Mammary epithelial cell (primary cell): ENCODE data around the gene EXTL1.

Experiments used
- EZH2 ChIP-seq: IDR thresholded peaks from 2 replicates; pipeline ENCODE4 v1.6.1; 2012; ENCODE audit warnings: low read length, inconsistent platforms, borderline replicate concordance
- TF ChIP-seq, protein P1 (sequence below), 2 donors: IDR thresholded peaks in 1 of 2; conservative IDR thresholded peaks in 1 of 2; 2 replicates each; pipeline ENCODE4 v1.5.1; 2011 to 2012; ENCODE audit warnings: inconsistent platforms in 2 of 2, low read length in 2 of 2, mild to moderate bottlenecking in 2 of 2, control low read depth in 1 of 2, low read depth in 1 of 2; ENCODE audit not compliant: insufficient read depth in 1 of 2; ENCODE audit errors: extremely low read depth in 1 of 2

DNA sequence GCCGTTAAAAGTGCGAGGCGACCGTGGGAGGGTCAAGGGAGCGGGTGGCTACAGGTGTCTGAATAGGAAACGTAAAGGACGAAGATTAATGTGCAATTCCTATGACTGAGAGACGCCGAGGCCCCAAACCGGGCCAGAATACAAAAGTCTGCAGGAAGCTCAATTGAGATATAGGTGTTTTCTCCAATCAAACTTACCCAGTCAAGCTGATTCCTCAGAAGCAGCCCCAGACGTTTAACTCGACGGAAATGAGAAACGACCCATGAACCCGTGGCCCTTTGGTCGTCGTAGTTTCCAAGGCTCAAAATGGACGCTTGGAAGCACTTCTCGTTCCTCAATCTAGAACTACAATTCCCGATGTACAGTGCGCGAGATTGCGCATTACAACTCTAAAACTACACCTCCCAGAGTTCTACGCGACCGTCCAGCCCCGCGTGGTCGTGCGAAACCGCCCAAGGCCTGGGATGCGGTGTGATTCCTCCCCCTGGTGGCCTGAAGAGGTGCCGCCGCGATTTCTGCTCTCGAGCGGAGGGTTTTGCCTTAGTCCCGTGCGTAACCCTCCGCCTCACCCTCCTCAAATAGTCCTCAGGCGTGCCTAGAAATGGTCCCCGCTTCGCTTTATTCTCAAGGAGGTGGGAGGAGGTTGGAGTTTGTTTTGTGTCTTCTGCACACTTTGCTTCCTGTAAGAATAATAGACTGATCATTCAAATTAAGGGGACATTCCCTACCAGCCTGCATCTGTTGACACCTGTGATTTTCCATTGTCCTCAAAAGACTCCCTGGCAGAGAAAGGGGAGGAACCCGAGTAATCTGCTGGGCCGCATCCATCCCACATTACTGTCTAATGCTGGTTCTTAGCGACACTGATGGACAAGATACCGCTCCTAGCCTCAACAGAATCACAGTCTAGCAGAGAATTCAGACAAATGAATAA, 23.5 kb upstream of the EXTL1 start, which contains the start of gene PAFAH2:
- TF ChIP-seq, protein P1, sequence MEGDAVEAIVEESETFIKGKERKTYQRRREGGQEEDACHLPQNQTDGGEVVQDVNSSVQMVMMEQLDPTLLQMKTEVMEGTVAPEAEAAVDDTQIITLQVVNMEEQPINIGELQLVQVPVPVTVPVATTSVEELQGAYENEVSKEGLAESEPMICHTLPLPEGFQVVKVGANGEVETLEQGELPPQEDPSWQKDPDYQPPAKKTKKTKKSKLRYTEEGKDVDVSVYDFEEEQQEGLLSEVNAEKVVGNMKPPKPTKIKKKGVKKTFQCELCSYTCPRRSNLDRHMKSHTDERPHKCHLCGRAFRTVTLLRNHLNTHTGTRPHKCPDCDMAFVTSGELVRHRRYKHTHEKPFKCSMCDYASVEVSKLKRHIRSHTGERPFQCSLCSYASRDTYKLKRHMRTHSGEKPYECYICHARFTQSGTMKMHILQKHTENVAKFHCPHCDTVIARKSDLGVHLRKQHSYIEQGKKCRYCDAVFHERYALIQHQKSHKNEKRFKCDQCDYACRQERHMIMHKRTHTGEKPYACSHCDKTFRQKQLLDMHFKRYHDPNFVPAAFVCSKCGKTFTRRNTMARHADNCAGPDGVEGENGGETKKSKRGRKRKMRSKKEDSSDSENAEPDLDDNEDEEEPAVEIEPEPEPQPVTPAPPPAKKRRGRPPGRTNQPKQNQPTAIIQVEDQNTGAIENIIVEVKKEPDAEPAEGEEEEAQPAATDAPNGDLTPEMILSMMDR (conservative IDR thresholded peaks at IDR 0.05 in 1 of 2, IDR thresholded peaks at IDR 0.05 in 1 of 2; ENCODE audit: extremely low read depth in 1 of 2, insufficient read depth in 1 of 2, low read depth in 1 of 2, low read length in 2 of 2) = peak; percentile 97 to 99
- TF ChIP-seq EZH2 = no peak
